ENCODE results near the gene IFT172.
"Not testable (repeated sequence)": the region's sequence is repeated elsewhere in the genome, so short reads cannot be mapped to it uniquely, and the experiment has no call there.

The IFT172 gene

GRCh38 chr2:27489498-27490397 lies at the start of gene IFT172:
IFT172 (minus strand) TSS chr2:27489743; CDS start chr2:27489653, 90 bp downstream.
- DNase-seq = peak; percentile 99

- not testable (repeated sequence) for DNase-seq
Observed at GRCh38 chr2:27538839-27539450, 49.4 kb upstream of the IFT172 start.

GRCh38 chr2:27537287-27537686 lies 47.7 kb upstream of the IFT172 start:
- no peak for DNase-seq

GRCh38 chr2:27531983-27532382 lies 42.4 kb upstream of the IFT172 start:
- no peak for DNase-seq

- DNase-seq = no peak
Observed at GRCh38 chr2:27527182-27527581, 37.6 kb upstream of the IFT172 start.

- no peak for DNase-seq
Observed at GRCh38 chr2:27522400-27522945, 32.9 kb upstream of the IFT172 start.

GRCh38 chr2:27520316-27520715 lies 30.8 kb upstream of the IFT172 start:
- no peak for DNase-seq

GRCh38 chr2:27518782-27519113 lies 29.2 kb upstream of the IFT172 start:
- no peak for DNase-seq

- DNase-seq = no peak
Observed at GRCh38 chr2:27518113-27518781, 28.7 kb upstream of the IFT172 start.

- no peak for DNase-seq
Observed at GRCh38 chr2:27509326-27509725, 19.8 kb upstream of the IFT172 start.

- DNase-seq = no peak
Observed at GRCh38 chr2:27507293-27507692, 17.8 kb upstream of the IFT172 start.

- DNase-seq = no peak
Observed at GRCh38 chr2:27506587-27506986, 17.0 kb upstream of the IFT172 start.

- DNase-seq = no peak
Observed at GRCh38 chr2:27502142-27502541, 12.6 kb upstream of the IFT172 start.

- no peak for DNase-seq
Observed at GRCh38 chr2:27501042-27501441, 11.5 kb upstream of the IFT172 start.

- DNase-seq = no peak
Observed at GRCh38 chr2:27498975-27499374, 9.4 kb upstream of the IFT172 start.

- DNase-seq = no peak
Observed at GRCh38 chr2:27497288-27497627, 7.7 kb upstream of the IFT172 start.

- peak; percentile 64 for DNase-seq
Observed at GRCh38 chr2:27496357-27497287, 7.1 kb upstream of the IFT172 start, which contains the start of gene GCKR. GCKR (plus strand) TSS chr2:27496839; CDS start chr2:27496905, 66 bp downstream.

- peak; percentile 6 for DNase-seq
Observed at GRCh38 chr2:27495840-27496356, 6.4 kb upstream of the IFT172 start.

- peak; percentile 14 for DNase-seq
Observed at GRCh38 chr2:27494944-27495554, 5.5 kb upstream of the IFT172 start, which contains the start of gene FNDC4. FNDC4 (minus strand) TSS chr2:27495200; CDS start chr2:27494679, 521 bp downstream.

- DNase-seq = no peak
Observed at GRCh38 chr2:27494284-27494943, 4.9 kb upstream of the IFT172 start.

- no peak for DNase-seq
Observed at GRCh38 chr2:27493948-27494283, 4.4 kb upstream of the IFT172 start.
